IMR-90 (cell line): ENCODE data around the gene HEPHL1. TPM values are rescaled to one million over a fixed set of nuclear protein-coding genes. Genes with fewer than 3 reads are reported as not detected.
A peak's percentile ranks its signal among the peaks of the same experiment; 100 is the strongest.

ENCODE experiments used
- ATAC-seq: fragments of 200-7000 bp; cut with Tn5 transposase; 2 replicates; pipeline ENCODE4 v1.9.1; 2020; ENCODE audit warnings: low read depth, mild to moderate bottlenecking, moderate library complexity
- BruUV-seq: library from RNA; stranded (reverse); fragments of 400-500 nt; replicated peaks from 2 replicates; lab custom pipeline; 2021; lab: Mats Ljungman, UMichigan
- CTCF ChIA-PET: fragments of 300-600 bp; formaldehyde crosslinking; extraction: SDS; loops from one replicate; lab custom pipeline; 2021; ENCODE audit warnings: antibody characterized with exemption; lab: Yijun Ruan, JAX
- POLR2A ChIA-PET: fragments of 300-600 bp; sonication (Branson Sonifier 250); formaldehyde crosslinking; loops from one replicate; lab custom pipeline; 2022; ENCODE audit warnings: antibody characterized with exemption; ENCODE audit not compliant: unreplicated experiment; lab: Charles Lee
- DNase-seq: peaks from one replicate; pipeline ENCODE4 v3.0.0; 2013
- H2AFZ ChIP-seq: replicated peaks from 2 replicates; pipeline ENCODE3; 2013; ENCODE audit warnings: low read length, mild to moderate bottlenecking; ENCODE audit not compliant: poor library complexity
- H2AK5ac ChIP-seq: 2 replicates; pipeline ENCODE4 v1.6.1; 2013; ENCODE audit warnings: low read depth, low read length, inconsistent platforms
- H2AK9ac ChIP-seq: replicated peaks from 2 replicates; pipeline ENCODE3; 2013; ENCODE audit warnings: mild to moderate bottlenecking, low read depth, low read length, moderate library complexity; ENCODE audit not compliant: poor library complexity
- H2BK120ac ChIP-seq: 2 replicates; pipeline ENCODE4 v1.6.1; 2013; ENCODE audit warnings: low read depth, low read length, inconsistent platforms
- H2BK15ac ChIP-seq: 3 replicates; pipeline ENCODE4 v1.6.1; 2013; ENCODE audit warnings: low read depth, low read length, inconsistent platforms
- H2BK20ac ChIP-seq: 2 replicates; pipeline ENCODE4 v1.6.1; 2013; ENCODE audit warnings: low read depth, mild to moderate bottlenecking, inconsistent platforms, low read length, moderate library complexity
- H2BK5ac ChIP-seq: 2 replicates; pipeline ENCODE4 v1.6.1; 2013; ENCODE audit warnings: mild to moderate bottlenecking, low read depth, low read length, inconsistent platforms; ENCODE audit not compliant: poor library complexity, severe bottlenecking
- H3K14ac ChIP-seq: replicated peaks from 2 replicates; pipeline ENCODE4 v1.6.1; 2013; ENCODE audit warnings: low read depth, low read length, inconsistent platforms
- H3K18ac ChIP-seq: 2 replicates; pipeline ENCODE4 v1.6.1; 2013; ENCODE audit warnings: low read depth, low read length, control low read depth
- H3K23ac ChIP-seq: 2 replicates; pipeline ENCODE4 v1.6.1; 2013; ENCODE audit warnings: low read depth, low read length, inconsistent platforms
- H3K27ac ChIP-seq: 2 replicates; pipeline ENCODE4 v1.5.1; 2013; ENCODE audit warnings: mild to moderate bottlenecking, control low read depth, low read length; ENCODE audit not compliant: insufficient read depth
- H3K27me3 ChIP-seq: 2 replicates; pipeline ENCODE4 v1.6.1; 2013; ENCODE audit warnings: low read length; ENCODE audit not compliant: control insufficient read depth, insufficient read depth
- H3K36me3 ChIP-seq: 2 replicates; pipeline ENCODE4 v1.6.1; 2013; ENCODE audit warnings: low read length, mixed read lengths; ENCODE audit not compliant: control insufficient read depth, insufficient read depth
- H3K4ac ChIP-seq: 2 replicates; pipeline ENCODE4 v1.6.1; 2013; ENCODE audit warnings: low read depth, low read length, inconsistent platforms
- H3K4me1 ChIP-seq: 2 replicates; pipeline ENCODE4 v1.6.1; 2013; ENCODE audit warnings: low read length, mixed read lengths; ENCODE audit not compliant: control insufficient read depth, insufficient read depth
- H3K4me2 ChIP-seq: 2 replicates; pipeline ENCODE4 v1.6.1; 2013; ENCODE audit warnings: low read depth, mild to moderate bottlenecking, control low read depth, low read length, moderate library complexity
- H3K4me3 ChIP-seq: 2 replicates; pipeline ENCODE4 v1.5.1; 2013; ENCODE audit warnings: low read depth, mild to moderate bottlenecking, control low read depth, low read length, moderate library complexity; ENCODE audit not compliant: insufficient read depth
- H3K56ac ChIP-seq: 2 replicates; pipeline ENCODE4 v1.6.1; 2013; ENCODE audit warnings: low read length, inconsistent platforms; ENCODE audit not compliant: insufficient read depth; ENCODE audit errors: extremely low read depth
- H3K79me1 ChIP-seq, 2 experiments: 2 replicates each; pipeline ENCODE4 v1.6.1; 2013; ENCODE audit warnings: low read length in 2 of 2, inconsistent platforms in 1 of 2, low read depth in 1 of 2
- H3K9ac ChIP-seq: 2 replicates; pipeline ENCODE4 v1.6.1; 2013; ENCODE audit warnings: low read depth, low read length, control low read depth
- H3K9me1 ChIP-seq: 2 replicates; pipeline ENCODE4 v1.6.1; 2013; ENCODE audit warnings: low read length, inconsistent platforms; ENCODE audit not compliant: insufficient read depth
- H3K9me3 ChIP-seq: 2 replicates; pipeline ENCODE4 v1.6.1; 2013; ENCODE audit warnings: low read length; ENCODE audit not compliant: control insufficient read depth, insufficient read depth
- H4K20me1 ChIP-seq: 2 replicates; pipeline ENCODE4 v1.6.1; 2013; ENCODE audit warnings: low read length, inconsistent platforms; ENCODE audit not compliant: insufficient read depth
- H4K5ac ChIP-seq: 2 replicates; pipeline ENCODE4 v1.6.1; 2013; ENCODE audit warnings: mild to moderate bottlenecking, low read depth, low read length, control low read depth
- H4K8ac ChIP-seq, 2 experiments: 2 replicates each; pipeline ENCODE4 v1.6.1; 2013; ENCODE audit warnings: low read depth in 2 of 2, low read length in 2 of 2, control low read depth in 1 of 2, inconsistent platforms in 1 of 2
- H4K91ac ChIP-seq: 2 replicates; pipeline ENCODE4 v1.6.1; 2013; ENCODE audit warnings: low read depth, low read length, inconsistent platforms; ENCODE audit not compliant: insufficient read depth
- BHLHE40 ChIP-seq: fragments of 150-350 bp; IDR thresholded peaks from 2 replicates; pipeline ENCODE4 v1.6.1; 2016; ENCODE audit warnings: mild to moderate bottlenecking, low read depth, low read length
- CEBPB ChIP-seq: IDR thresholded peaks from 2 replicates; pipeline ENCODE4 v1.6.1; 2012; ENCODE audit warnings: low read depth, low read length, improper control_type of control experiment
- CHD1 ChIP-seq: IDR thresholded peaks from 2 replicates; pipeline ENCODE4 v1.6.1; 2012; ENCODE audit warnings: low read depth, low read length, improper control_type of control experiment
- CTCF ChIP-seq: conservative IDR thresholded peaks from 2 replicates; pipeline ENCODE4 v1.5.1; 2012; ENCODE audit warnings: mild to moderate bottlenecking, low read depth, low read length, improper control_type of control experiment
- ELK1 ChIP-seq: fragments of 150-350 bp; IDR thresholded peaks from 2 replicates; pipeline ENCODE4 v1.6.1; 2016; ENCODE audit warnings: low read depth, mild to moderate bottlenecking, low read length, moderate library complexity, borderline replicate concordance
- FOS ChIP-seq: fragments of 150-350 bp; IDR thresholded peaks from 2 replicates; pipeline ENCODE4 v1.6.1; 2016; ENCODE audit warnings: low read depth, low read length
- MAFK ChIP-seq: IDR thresholded peaks from 2 replicates; pipeline ENCODE4 v1.6.1; 2012; ENCODE audit warnings: low read depth, low read length, improper control_type of control experiment
- MAZ ChIP-seq: IDR thresholded peaks from 2 replicates; pipeline ENCODE4 v1.6.1; 2012; ENCODE audit warnings: low read depth, mild to moderate bottlenecking, low read length, improper control_type of control experiment, moderate library complexity, borderline replicate concordance
- MXI1 ChIP-seq: IDR thresholded peaks from 2 replicates; pipeline ENCODE4 v1.6.1; 2012; ENCODE audit warnings: low read depth, mild to moderate bottlenecking, low read length, moderate library complexity, borderline replicate concordance
- NFE2L2 ChIP-seq: fragments of 150-350 bp; IDR thresholded peaks from 2 replicates; pipeline ENCODE4 v1.6.1; 2016; ENCODE audit warnings: low read depth, mild to moderate bottlenecking, low read length
- POLR2A ChIP-seq: IDR thresholded peaks from 2 replicates; pipeline ENCODE4 v1.6.1; 2012; ENCODE audit warnings: mild to moderate bottlenecking, low read depth, low read length
- RAD21 ChIP-seq: IDR thresholded peaks from 2 replicates; pipeline ENCODE4 v1.6.1; 2012; ENCODE audit warnings: low read length, improper control_type of control experiment
- RCOR1 ChIP-seq: IDR thresholded peaks from 2 replicates; pipeline ENCODE4 v1.6.1; 2012; ENCODE audit warnings: mild to moderate bottlenecking, low read length, improper control_type of control experiment; ENCODE audit not compliant: insufficient replicate concordance
- RFX5 ChIP-seq: IDR thresholded peaks from 2 replicates; pipeline ENCODE4 v1.8.0; 2012; ENCODE audit warnings: low read depth, mild to moderate bottlenecking, low read length, moderate library complexity
- SMC3 ChIP-seq: fragments of 150-350 bp; IDR thresholded peaks from 2 replicates; pipeline ENCODE4 v1.6.1; 2016; ENCODE audit warnings: low read depth, mild to moderate bottlenecking, antibody characterized with exemption, low read length, moderate library complexity
- USF2 ChIP-seq: fragments of 150-350 bp; IDR thresholded peaks from 2 replicates; pipeline ENCODE4 v1.6.1; 2017; ENCODE audit warnings: mild to moderate bottlenecking, antibody characterized with exemption, low read length, low read depth
- WGBS, 2 experiments: methylation state at CpG; one replicate each; pipeline versions ENCODE4 v1.1.5 to v1.1.7; 2013; ENCODE audit warnings: missing lambda C conversion rate in 2 of 2; ENCODE audit not compliant: insufficient read length in 1 of 2; ENCODE audit errors: extremely low coverage in 2 of 2; 5-methylcytosine and 5-hydroxymethylcytosine counted together
- dilution Hi-C: fragments of 300-500 bp; cut with HindIII; formaldehyde crosslinking; loops from one replicate; pipeline ENCODE4 v1.14.3; 2018; ENCODE audit warnings: low sequenced_read_pairs; ENCODE audit not compliant: unreplicated experiment
- in situ Hi-C: fragments of 300-500 bp; cut with MboI; formaldehyde crosslinking; loops from 3 replicates; pipeline ENCODE4 v1.14.3; 2019; ENCODE audit warnings: low sequenced_read_pairs, inconsistent platforms, mixed read lengths
- intact Hi-C: fragments of 100-400 bp; cut with micrococcal nuclease; formaldehyde crosslinking; loops from 2 replicates; pipeline ENCODE4 v1.10.0; 2022
- polyA plus RNA-seq, 3 experiments: library from polyadenylated mRNA; depleted of rRNA; stranded (reverse); fragments of >200 nt; gene quantifications; 2 replicates each; pipeline ENCODE4 v1.2.3, GENCODE V29; 2012; ENCODE audit warnings: low replicate concordance in 1 of 3
- total RNA-seq: library from RNA; depleted of rRNA; stranded (reverse); fragments of >200 nt; gene quantifications from 2 replicates; pipeline ENCODE4 v1.2.3, GENCODE V29; 2012

HEPHL1 gene
- total and polyA plus RNA-seq, 2 of the 4 experiments (the other 2 are of a cell fraction), result under 0.01 to 0.02 TPM

- ChIA-PET POLR2A (no interaction called here), CTCF (no interaction called here)
- Histone ChIP-seq H2AK9ac (no peak overlapping the region), H2BK20ac (peak overlapping the region; percentile 67; the same call in 1 of the 2 replicates), H3K56ac (no peak overlapping the region), H3K79me1 (peaks cover 17 to 72% of the 10 kb centered on the region in 2 experiments), H4K8ac (peak overlapping the region; percentile 17 to 31; a peak in 2 of 4 replicates), H3K9me1 (peaks cover 31% of the 10 kb centered on the region), H2AK5ac (peak overlapping the region; percentile 82; the same call in 1 of the 2 replicates), H3K23ac (peak overlapping the region; percentile 59), H4K5ac (no peak overlapping the region; the same call in 1 of the 2 replicates), H3K27ac (peak overlapping the region; percentile 15; the same call in 1 of the 2 replicates), H3K27me3 (no peaks in the 10 kb centered on the region), H3K9me3 (no peaks in the 10 kb centered on the region), H3K4me2 (peak overlapping the region; percentile 92), H3K4ac (peak overlapping the region; percentile 80; the same call in 1 of the 2 replicates), H4K91ac (peak overlapping the region; percentile 80), H2BK5ac (peak overlapping the region; percentile 92), H3K36me3 (no peaks in the 10 kb centered on the region), H2BK15ac (peak overlapping the region; percentile 42; the same call in 1 of the 3 replicates), H3K4me3 (no peak overlapping the region), H2AFZ (no peak overlapping the region), H3K4me1 (peaks cover 29% of the 10 kb centered on the region), H3K18ac (no peak overlapping the region; the same call in 1 of the 2 replicates), H2BK120ac (peak overlapping the region; percentile 73; the same call in 1 of the 2 replicates), H4K20me1 (peaks cover 33% of the 10 kb centered on the region), H3K9ac (peak overlapping the region; percentile 1; the same call in 1 of the 2 replicates), H3K14ac (peak overlapping the region; percentile 83)
- peak; percentile 50 for DNase-seq
- no TSS peak for BruUV-seq
- ATAC-seq, result no peak
- in situ Hi-C loops, result loop anchor here (10.0 to 25.0 kb wide), 4 partner anchors 397 to 1119 kb away; partner anchors contain the start of gene AMOTL1
- dilution Hi-C loops, result no loop called here
- TF ChIP-seq MAZ (no peak), RFX5 (no peak), POLR2A (no peak), MXI1 (no peak), CEBPB (no peak), RCOR1 (no peak), ELK1 (no peak), MAFK (no peak), NFE2L2 (no peak), RAD21 (no peak), CTCF (no peak), FOS (no peak), CHD1 (no peak), SMC3 (no peak), BHLHE40 (no peak), USF2 (no peak)
- no CpG with 5 or more reads among the region's 1 CpG for WGBS, 2 experiments
- intact Hi-C loops, result loop anchor here (2.0 to 5.0 kb wide), 2 partner anchors 39 to 361 kb away; partner anchors contain the start of genes ANKRD49 and MRE11
Measured at GRCh38 chr11:94131718-94132115, 110.6 kb downstream of the HEPHL1 start.
